ENCODE data around the gene ZSCAN1. TPM values are rescaled to one million over a fixed set of nuclear protein-coding genes. Genes with fewer than 3 reads are reported as not detected.

ZSCAN1 gene, protein sequence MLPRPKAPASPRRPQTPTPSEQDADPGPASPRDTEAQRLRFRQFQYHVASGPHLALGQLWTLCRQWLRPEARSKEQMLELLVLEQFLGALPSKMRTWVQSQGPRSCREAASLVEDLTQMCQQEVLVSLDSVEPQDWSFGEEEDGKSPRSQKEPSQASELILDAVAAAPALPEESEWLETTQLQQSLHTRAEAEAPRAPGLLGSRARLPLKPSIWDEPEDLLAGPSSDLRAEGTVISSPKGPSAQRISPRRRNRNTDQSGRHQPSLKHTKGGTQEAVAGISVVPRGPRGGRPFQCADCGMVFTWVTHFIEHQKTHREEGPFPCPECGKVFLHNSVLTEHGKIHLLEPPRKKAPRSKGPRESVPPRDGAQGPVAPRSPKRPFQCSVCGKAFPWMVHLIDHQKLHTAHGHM
- total RNA-seq (2014; rRNA removed; shearing (Covaris generic)): not detected in 2 replicates

DNA sequence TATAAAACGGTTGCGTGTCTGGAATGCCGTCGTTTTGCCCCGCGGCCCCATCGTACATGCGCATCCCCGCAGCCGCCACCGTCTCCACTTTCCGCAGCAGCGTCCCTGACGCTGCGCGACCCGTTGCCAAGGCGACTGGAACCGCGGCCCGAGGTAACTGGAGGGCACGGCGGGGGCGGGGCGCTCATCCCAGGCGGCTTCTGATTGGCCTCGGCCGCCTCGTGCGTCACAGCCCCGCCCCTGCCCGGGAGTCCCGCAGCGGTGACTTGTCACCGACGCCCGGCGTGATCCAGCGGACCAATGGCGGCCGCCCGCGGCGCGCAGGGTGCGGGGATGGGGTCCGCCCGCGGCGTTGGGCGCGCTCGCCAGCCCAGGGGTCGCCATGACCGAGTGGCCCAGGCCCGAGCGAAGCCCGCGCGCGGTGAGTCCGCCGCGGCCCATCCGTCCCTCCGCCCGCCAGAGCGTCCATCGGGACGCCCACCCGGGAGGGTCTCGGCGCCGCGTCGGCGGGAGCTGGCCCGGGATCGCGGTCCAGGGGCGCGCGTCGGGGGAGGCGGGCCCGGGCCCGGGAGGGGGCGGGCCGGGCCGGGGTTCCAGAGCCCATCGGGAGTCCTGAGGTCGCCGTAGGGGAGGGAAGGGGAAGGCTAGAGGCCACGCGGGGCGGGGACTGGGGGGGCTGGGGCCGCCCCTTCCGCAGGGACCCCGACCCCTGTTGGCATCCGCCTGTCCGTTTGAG is at the start of gene ZSCAN1:
TSS of gene ZSCAN1 (plus strand) at position 285 of the 736 bp plus-strand sequence. CDS start 3,812 bp downstream, outside the sequence.

DNA sequence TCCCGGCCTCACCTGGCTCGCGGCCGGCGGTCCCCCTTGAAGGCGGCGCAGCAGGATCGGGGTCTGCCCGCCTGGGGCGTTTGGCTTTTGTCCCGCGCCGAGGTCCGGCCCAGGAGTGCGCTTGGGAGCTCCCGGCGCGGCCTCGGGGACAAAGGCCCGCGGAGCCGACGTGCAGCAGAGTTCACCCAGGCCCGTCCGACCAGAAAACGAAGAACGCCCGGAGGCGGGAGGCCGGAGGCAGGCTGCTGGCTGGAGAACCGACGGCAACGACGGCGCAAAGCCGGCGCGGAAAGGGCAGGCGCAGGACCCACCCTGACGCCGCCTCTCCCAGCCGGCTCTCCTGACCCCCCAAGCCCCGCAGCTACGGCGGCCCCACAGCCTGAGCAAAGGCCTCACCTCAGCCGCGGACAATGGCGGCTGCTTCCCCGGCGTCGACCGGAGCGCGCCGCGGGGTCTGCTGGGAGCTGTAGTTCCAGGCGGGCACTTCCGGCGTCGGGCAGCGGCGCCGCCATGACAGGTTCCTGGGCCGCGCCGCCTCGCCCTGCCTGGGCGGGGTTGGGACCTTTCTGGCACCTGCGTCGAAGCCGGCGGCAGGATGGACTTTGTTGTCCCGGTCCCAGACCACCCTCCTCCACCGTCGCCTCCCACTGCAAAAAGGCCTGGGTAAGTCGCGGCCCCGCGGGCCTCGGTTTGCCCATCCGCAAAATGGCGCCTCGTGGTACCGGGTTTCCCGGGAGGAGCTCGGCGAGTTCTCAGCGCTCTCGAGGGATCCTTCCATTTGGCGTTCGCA is 31.2 kb upstream of the ZSCAN1 start, which contains the start of gene ZNF606:
TSS of gene ZNF606 (minus strand) at position 437 of the 790 bp plus-strand sequence. CDS start 1,501 bp downstream, outside the sequence.

DNA sequence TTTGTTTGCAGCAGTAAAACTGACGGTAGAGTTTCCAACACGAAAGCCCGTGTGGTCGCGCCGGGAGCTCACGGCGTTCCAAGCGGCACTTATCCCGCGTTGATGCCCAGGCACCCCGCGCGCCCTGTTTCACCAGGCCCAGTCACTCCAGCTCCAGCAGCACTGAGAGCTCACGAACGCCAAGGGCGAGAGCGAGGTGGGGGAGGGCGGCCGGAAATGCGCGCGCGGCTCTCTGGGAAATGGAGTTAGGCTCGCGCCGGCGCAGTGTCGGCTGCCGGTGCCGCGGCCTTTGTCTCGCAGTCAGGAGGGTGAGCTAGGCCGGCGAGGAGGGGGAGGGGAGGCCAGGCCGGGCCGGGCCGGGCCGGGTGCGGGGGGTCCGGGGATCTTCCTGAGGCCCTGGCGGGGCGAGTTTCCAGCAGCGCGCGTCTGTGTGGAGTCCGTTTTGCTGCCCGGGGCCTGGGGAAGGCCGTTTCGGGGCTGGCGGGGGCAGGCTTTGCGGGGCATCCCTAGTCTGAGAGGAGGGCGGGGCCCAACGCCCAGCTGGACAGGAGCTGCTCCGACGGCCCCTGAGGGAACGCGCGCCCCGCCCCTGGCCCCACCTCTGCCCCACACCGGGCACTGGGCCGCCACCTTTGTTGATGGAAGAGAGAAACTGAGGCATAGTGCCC is 25.3 kb downstream of the ZSCAN1 start, which contains the start of gene ZNF135:
TSS of gene ZNF135 (plus strand) at position 280 of the 668 bp plus-strand sequence. CDS start 721 bp downstream, outside the sequence.

DNA sequence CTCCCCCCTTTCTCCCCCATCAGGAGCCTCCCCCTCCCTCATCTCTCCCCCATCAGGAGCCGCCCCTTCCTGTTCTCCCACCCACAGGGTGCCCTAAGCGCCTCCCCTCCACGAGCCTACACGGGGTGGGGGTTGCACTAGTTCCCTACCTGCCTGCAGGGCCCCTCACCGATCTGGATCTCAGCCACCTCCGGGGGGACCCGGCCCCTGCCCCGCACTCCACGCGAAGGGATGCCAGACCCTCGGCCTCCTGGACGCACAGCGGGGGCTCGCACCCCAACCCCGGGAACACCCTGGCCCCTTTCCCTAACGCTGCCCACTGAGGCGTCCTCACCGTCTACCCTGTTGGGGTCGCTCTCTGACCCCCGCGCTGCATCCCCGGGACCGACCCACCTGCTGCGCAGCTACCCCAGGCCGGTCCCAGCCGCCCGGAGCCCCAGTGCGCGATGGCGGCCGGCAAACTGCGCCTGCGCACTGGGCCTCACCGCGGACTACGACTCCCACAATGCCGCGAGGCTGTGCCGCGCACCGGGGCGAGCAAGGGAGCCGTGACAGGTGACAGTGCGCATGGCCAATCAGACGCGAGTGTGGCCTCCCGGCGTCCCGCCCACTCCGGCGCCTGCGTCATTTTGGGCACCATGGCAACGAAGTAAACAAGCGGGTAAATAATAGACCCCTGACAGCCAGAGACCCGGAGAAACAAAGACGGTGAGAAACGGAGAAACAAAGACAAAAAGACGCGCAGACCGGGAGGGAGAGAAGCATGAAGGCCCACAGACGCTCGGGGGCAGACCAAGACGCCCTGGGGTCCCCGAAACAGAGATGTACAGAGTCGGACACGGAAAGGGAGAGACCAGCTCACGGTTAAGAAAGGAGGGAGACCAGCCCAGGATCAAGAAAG is 64.2 kb downstream of the ZSCAN1 start, which contains the start of gene ZSCAN18:
TSS of gene ZSCAN18 (minus strand) at position 451 of the 901 bp plus-strand sequence. CDS start 7,964 bp downstream, outside the sequence.

Other genes with a start within 250 kb of the ZSCAN1 start
- gene ZNF552, start 219.1 kb upstream of the ZSCAN1 start, total RNA-seq (2014; rRNA removed; shearing (Covaris generic)): 4.9 and 6.2 TPM in 2 replicates
- gene ZNF587B, start 203.7 kb upstream of the ZSCAN1 start, total RNA-seq (2014; rRNA removed; shearing (Covaris generic)): 32.2 and 37.8 TPM in 2 replicates
- 12.9 and 16.9 TPM in 2 replicates for gene ZNF587, start 184.2 kb upstream of the ZSCAN1 start, total RNA-seq (2014; rRNA removed; shearing (Covaris generic))
- gene ZNF814, start 145.0 kb upstream of the ZSCAN1 start, total RNA-seq (2014; rRNA removed; shearing (Covaris generic)): 26.4 and 28.7 TPM in 2 replicates
- 8.6 and 12.9 TPM in 2 replicates for gene ZNF417, start 117.4 kb upstream of the ZSCAN1 start, total RNA-seq (2014; rRNA removed; shearing (Covaris generic))
- gene ZNF418, start 98.6 kb upstream of the ZSCAN1 start, total RNA-seq (2014; rRNA removed; shearing (Covaris generic)): 4.6 and 5.4 TPM in 2 replicates
- gene ZNF256, start 86.3 kb upstream of the ZSCAN1 start, total RNA-seq (2014; rRNA removed; shearing (Covaris generic)): 5.4 and 8.6 TPM in 2 replicates
- gene C19orf18, start 59.5 kb upstream of the ZSCAN1 start, total RNA-seq (2014; rRNA removed; shearing (Covaris generic)): not detected in 2 replicates
- 6.1 and 11.5 TPM in 2 replicates for gene ZNF606, start 31.2 kb upstream of the ZSCAN1 start, total RNA-seq (2014; rRNA removed; shearing (Covaris generic))
- 0.34 and 0.56 TPM in 2 replicates for gene ZNF135, start 25.3 kb downstream of the ZSCAN1 start, total RNA-seq (2014; rRNA removed; shearing (Covaris generic))
- 24.5 and 27.3 TPM in 2 replicates for gene ZSCAN18, start 64.2 kb downstream of the ZSCAN1 start, total RNA-seq (2014; rRNA removed; shearing (Covaris generic))
- 10.2 and 10.9 TPM in 2 replicates for gene ZNF329, start 116.8 kb downstream of the ZSCAN1 start, total RNA-seq (2014; rRNA removed; shearing (Covaris generic))
- 31.2 and 31.4 TPM in 2 replicates for gene ZNF274, start 149.0 kb downstream of the ZSCAN1 start, total RNA-seq (2014; rRNA removed; shearing (Covaris generic))
- 59.9 and 84.8 TPM in 2 replicates for gene ZNF544, start 194.9 kb downstream of the ZSCAN1 start, total RNA-seq (2014; rRNA removed; shearing (Covaris generic))
- gene ZNF8, start 244.9 kb downstream of the ZSCAN1 start, total RNA-seq (2014; rRNA removed; shearing (Covaris generic)): 6.1 and 6.5 TPM in 2 replicates

Measured in A375 (cell line).